ENCODE measurements around the gene AMPH. TPM values are rescaled to one million over a fixed set of nuclear protein-coding genes. Genes with fewer than 3 reads are reported as not detected.

AMPH gene
- total RNA-seq, 4 donors from 2014 or later: 2.3 to 14.7 (median 7.2) TPM

DNA sequence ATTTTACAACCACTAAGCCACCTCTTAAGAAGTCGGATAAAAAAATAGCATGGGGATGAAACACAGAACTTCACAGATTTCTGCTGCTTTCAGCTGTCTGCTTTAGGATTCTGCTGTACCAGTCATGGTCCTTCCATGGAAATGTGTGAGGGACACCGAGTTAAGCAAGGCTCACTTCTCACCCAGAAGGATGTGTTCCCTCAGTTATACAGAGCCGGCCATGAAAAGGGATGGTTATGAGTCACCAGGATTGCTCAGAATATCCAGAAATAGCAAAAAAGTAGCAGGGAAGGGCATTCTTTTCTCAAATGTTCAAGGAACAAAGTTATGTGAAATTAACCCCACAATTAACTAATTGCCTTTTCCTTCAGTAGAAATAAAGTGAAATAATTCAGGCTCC lies 124.4 kb downstream of the AMPH start:
- no peaks in the 10 kb centered on the region for H3K36me3 ChIP-seq
- no peak overlapping the region for H3K27ac ChIP-seq
- H3K27me3 ChIP-seq: no peaks in the 10 kb centered on the region
- TF ChIP-seq POLR2A (IDR thresholded peaks at IDR 0.05): no peak
- TF ChIP-seq, protein P1, sequence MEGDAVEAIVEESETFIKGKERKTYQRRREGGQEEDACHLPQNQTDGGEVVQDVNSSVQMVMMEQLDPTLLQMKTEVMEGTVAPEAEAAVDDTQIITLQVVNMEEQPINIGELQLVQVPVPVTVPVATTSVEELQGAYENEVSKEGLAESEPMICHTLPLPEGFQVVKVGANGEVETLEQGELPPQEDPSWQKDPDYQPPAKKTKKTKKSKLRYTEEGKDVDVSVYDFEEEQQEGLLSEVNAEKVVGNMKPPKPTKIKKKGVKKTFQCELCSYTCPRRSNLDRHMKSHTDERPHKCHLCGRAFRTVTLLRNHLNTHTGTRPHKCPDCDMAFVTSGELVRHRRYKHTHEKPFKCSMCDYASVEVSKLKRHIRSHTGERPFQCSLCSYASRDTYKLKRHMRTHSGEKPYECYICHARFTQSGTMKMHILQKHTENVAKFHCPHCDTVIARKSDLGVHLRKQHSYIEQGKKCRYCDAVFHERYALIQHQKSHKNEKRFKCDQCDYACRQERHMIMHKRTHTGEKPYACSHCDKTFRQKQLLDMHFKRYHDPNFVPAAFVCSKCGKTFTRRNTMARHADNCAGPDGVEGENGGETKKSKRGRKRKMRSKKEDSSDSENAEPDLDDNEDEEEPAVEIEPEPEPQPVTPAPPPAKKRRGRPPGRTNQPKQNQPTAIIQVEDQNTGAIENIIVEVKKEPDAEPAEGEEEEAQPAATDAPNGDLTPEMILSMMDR (IDR thresholded peaks at IDR 0.05): no peak
- no peak for TF ChIP-seq EP300 (IDR thresholded peaks at IDR 0.05)
- no peak for TF ChIP-seq POLR2AphosphoS5 (IDR thresholded peaks at IDR 0.05)
- 61 to 70% methylated on average over 2 of the region's 3 CpGs for WGBS, 2 donors (ENCODE audit: low coverage in 1 of 2)
- no peaks in the 10 kb centered on the region for H3K4me1 ChIP-seq
- ATAC-seq: peak; percentile 76
- no peak overlapping the region for H3K4me3 ChIP-seq
- no peaks in the 10 kb centered on the region for H3K9me3 ChIP-seq

DNA sequence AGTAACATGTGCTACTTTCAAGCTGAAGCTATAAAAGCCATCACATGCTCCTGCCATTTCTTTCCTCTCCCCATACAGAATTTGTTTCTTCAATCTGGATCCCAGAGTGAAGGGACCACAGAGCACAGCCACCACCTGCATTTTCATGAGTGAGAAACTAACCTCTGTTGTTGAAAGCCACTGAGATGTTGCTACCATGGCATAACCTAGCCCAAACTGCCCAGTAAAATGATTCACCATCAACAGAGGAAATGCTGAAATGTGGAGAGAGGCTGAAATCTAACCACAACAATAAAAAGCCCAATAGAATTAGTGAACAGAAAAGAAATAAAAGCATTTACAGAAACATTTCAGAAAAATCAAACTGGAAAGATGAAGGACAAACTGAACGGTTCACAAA lies 125.2 kb downstream of the AMPH start:
- Histone ChIP-seq H3K4me3 (no peak overlapping the region), H3K27me3 (no peaks in the 10 kb centered on the region), H3K36me3 (no peaks in the 10 kb centered on the region), H3K4me1 (no peaks in the 10 kb centered on the region), H3K9me3 (no peaks in the 10 kb centered on the region), H3K27ac (no peak overlapping the region)
- ATAC-seq: no peak
- WGBS, 2 donors (ENCODE audit: low coverage in 1 of 2): 83 to 94% methylated on average over 1 of the region's 1 CpG
- TF ChIP-seq POLR2A (IDR thresholded peaks at IDR 0.05) (no peak), EP300 (IDR thresholded peaks at IDR 0.05) (no peak), POLR2AphosphoS5 (IDR thresholded peaks at IDR 0.05) (no peak)
- TF ChIP-seq, protein P1 (IDR thresholded peaks at IDR 0.05): no peak

DNA sequence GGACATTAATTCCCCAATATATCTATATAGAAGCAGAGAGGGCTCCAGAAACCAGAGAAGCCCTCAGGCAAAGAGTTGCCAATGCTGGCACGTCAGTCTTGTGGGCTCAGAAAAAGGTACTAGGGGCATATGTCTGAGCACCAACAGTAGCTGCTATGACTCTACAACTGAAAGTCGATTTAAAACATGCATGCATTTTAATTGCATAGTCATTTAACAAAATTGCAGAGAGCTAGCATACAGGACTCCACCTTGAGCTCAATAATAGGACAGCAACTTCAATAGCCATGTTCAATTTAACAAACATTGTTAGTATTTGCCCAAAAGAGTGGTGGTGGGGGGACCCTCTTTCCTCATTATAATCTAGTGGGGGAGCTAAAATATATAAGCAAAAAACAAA lies 126.5 kb downstream of the AMPH start:
- Histone ChIP-seq H3K36me3 (no peaks in the 10 kb centered on the region), H3K27ac (no peak overlapping the region), H3K27me3 (no peaks in the 10 kb centered on the region), H3K9me3 (no peaks in the 10 kb centered on the region), H3K4me3 (no peak overlapping the region), H3K4me1 (no peaks in the 10 kb centered on the region)
- TF ChIP-seq POLR2A (IDR thresholded peaks at IDR 0.05): no peak
- 40 to 70% methylated on average over 1 to 2 of the region's 2 CpGs for WGBS, 2 donors (ENCODE audit: low coverage in 1 of 2)
- no peak for ATAC-seq

DNA sequence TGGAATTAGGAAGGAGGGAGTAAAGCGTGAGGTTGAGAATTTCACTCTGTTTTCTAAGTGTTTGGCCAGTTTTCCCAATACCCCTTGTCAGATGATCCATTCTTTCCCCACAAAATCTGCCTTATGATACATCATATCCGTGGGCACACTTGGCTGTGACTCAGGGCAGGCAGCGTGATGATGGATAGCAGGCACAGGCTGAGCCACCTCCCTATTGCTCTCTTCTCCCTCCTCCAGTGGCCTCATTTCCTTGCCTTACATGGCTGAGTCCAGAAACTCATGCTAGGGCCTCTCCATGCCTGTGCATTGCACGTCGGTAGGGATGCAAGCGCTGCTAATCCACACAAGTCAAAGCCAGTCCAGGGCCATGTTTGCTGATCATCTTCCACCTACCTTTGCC lies 128.3 kb downstream of the AMPH start:
- TF ChIP-seq EP300 (IDR thresholded peaks at IDR 0.05) (no peak), POLR2AphosphoS5 (IDR thresholded peaks at IDR 0.05) (no peak)
- H3K4me3 ChIP-seq: no peak overlapping the region
- no peaks in the 10 kb centered on the region for H3K9me3 ChIP-seq
- no peak overlapping the region for H3K27ac ChIP-seq
- ATAC-seq: no peak
- H3K4me1 ChIP-seq: no peaks in the 10 kb centered on the region
- 92 to 93% methylated on average over 2 to 6 of the region's 6 CpGs for WGBS, 2 donors (ENCODE audit: low coverage in 1 of 2)
- no peaks in the 10 kb centered on the region for H3K36me3 ChIP-seq
- H3K27me3 ChIP-seq: no peaks in the 10 kb centered on the region

DNA sequence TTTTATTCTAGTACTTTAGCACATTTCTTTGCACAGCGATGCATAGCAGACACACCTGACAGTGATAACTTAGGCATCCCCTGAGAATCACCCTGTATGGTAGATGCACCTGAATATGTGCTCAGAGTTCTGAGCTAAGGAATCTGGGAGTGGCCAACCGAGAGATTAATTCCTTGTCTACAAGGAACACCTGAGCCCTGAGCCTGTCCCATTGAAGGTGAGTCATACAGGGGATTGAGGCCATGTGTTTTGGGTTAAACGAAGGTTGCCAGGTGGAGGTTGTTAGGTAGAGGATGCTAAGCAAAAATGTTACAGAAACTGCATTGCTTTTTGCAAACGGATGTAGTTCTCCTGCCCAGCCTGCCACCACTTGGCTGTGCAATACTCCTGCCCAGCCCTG lies 128.9 kb downstream of the AMPH start:
- TF ChIP-seq, protein P1 (IDR thresholded peaks at IDR 0.05): no peak
- TF ChIP-seq POLR2AphosphoS5 (IDR thresholded peaks at IDR 0.05) (no peak), EP300 (IDR thresholded peaks at IDR 0.05) (no peak)
- Histone ChIP-seq H3K9me3 (no peaks in the 10 kb centered on the region), H3K4me1 (no peaks in the 10 kb centered on the region), H3K27ac (no peak overlapping the region), H3K4me3 (no peak overlapping the region), H3K36me3 (no peaks in the 10 kb centered on the region), H3K27me3 (no peaks in the 10 kb centered on the region)
- 81 to 100% methylated on average over 2 to 4 of the region's 4 CpGs for whole genome bisulfite sequencing, 2 donors (ENCODE audit: low coverage in 1 of 2)
- ATAC-seq: no peak

DNA sequence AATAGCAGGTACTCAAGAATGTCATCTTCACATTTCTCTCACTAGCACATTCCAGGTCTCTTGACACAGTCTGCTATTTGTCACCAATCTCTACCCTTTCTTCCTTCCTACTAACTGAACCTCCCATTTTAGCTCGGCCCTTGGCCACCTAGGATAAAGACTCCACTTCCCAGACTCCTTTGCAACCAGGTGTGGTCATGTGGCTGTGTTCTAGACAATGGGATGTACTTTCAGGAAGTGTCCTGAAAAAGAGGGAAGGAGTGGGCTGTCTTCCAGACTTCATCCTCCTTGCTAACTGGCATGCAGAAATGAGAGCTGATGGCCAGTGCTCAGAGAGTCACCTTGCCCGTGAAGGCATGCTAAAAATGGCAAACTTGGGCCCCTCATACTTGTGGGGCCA lies 139.2 kb downstream of the AMPH start:
- Histone ChIP-seq H3K4me3 (no peak overlapping the region), H3K27ac (no peak overlapping the region), H3K9me3 (no peaks in the 10 kb centered on the region), H3K27me3 (no peaks in the 10 kb centered on the region), H3K4me1 (no peaks in the 10 kb centered on the region), H3K36me3 (no peaks in the 10 kb centered on the region)
- TF ChIP-seq EP300 (IDR thresholded peaks at IDR 0.05) (no peak), POLR2AphosphoS5 (IDR thresholded peaks at IDR 0.05) (no peak), POLR2A (IDR thresholded peaks at IDR 0.05) (no peak)
- TF ChIP-seq, protein P1 (IDR thresholded peaks at IDR 0.05): no peak
- WGBS, 2 donors (ENCODE audit: low coverage in 1 of 2): 88 to 100% methylated on average over 2 of the region's 2 CpGs
- ATAC-seq: no peak

Measured in gastroesophageal sphincter (tissue), 4 donors.